CD4-positive, alpha-beta T cell treated with Interleukin-15 for 1 hour (primary cell): Measurements from ENCODE around the gene CCDC85A.
"Not testable (repeated sequence)": the region's sequence is repeated elsewhere in the genome, so short reads cannot be mapped to it uniquely, and the experiment has no call there.

Source experiments
- DNase-seq: peaks from one replicate; pipeline ENCODE4 v3.0.0-alpha.2; 2020

CCDC85A gene

GRCh38 chr2:56183643-56184499 is at the start of gene CCDC85A:
CCDC85A (plus strand) TSS chr2:56183990; CDS start chr2:56184625, 635 bp downstream.
- DNase-seq: peak; percentile 30

GRCh38 chr2:56134861-56135260 is 48.9 kb upstream of the CCDC85A start:
- no peak for DNase-seq

- not testable (repeated sequence) for DNase-seq
Observed at GRCh38 chr2:56142497-56143061, 41.2 kb upstream of the CCDC85A start.

GRCh38 chr2:56147907-56148306 is 35.9 kb upstream of the CCDC85A start:
- DNase-seq: no peak

- no peak for DNase-seq
Observed at GRCh38 chr2:56148825-56149224, 35.0 kb upstream of the CCDC85A start.

- no peak for DNase-seq
Observed at GRCh38 chr2:56151841-56152240, 31.9 kb upstream of the CCDC85A start.

GRCh38 chr2:56155188-56155587 is 28.6 kb upstream of the CCDC85A start:
- no peak for DNase-seq

- not testable (repeated sequence) for DNase-seq
Observed at GRCh38 chr2:56159875-56160274, 23.9 kb upstream of the CCDC85A start.

GRCh38 chr2:56167616-56168562 is 15.9 kb upstream of the CCDC85A start:
- DNase-seq: no peak

- DNase-seq: no peak
Observed at GRCh38 chr2:56169521-56169920, 14.3 kb upstream of the CCDC85A start.

- DNase-seq: no peak
Observed at GRCh38 chr2:56170504-56170903, 13.3 kb upstream of the CCDC85A start.

GRCh38 chr2:56170988-56171387 is 12.8 kb upstream of the CCDC85A start:
- no peak for DNase-seq

- no peak for DNase-seq
Observed at GRCh38 chr2:56175779-56176178, 8.0 kb upstream of the CCDC85A start.

- no peak for DNase-seq
Observed at GRCh38 chr2:56177420-56178220, 6.2 kb upstream of the CCDC85A start.

- DNase-seq: no peak
Observed at GRCh38 chr2:56179931-56180330, 3.9 kb upstream of the CCDC85A start.

GRCh38 chr2:56182420-56182819 is 1.4 kb upstream of the CCDC85A start:
- DNase-seq: no peak

GRCh38 chr2:56184500-56185011 is 766 bp downstream of the CCDC85A start:
- no peak for DNase-seq

- DNase-seq: no peak
Observed at GRCh38 chr2:56185101-56185581, 1.4 kb downstream of the CCDC85A start.

GRCh38 chr2:56185582-56186046 is 1.8 kb downstream of the CCDC85A start:
- no peak for DNase-seq

- DNase-seq: no peak
Observed at GRCh38 chr2:56191617-56192016, 7.8 kb downstream of the CCDC85A start.

GRCh38 chr2:56192664-56193305 is 9.0 kb downstream of the CCDC85A start:
- no peak for DNase-seq
